GM12878 (cell line): Measurements from ENCODE around the gene TEKT5. TPM values are rescaled to one million over a fixed set of nuclear protein-coding genes. Genes with fewer than 3 reads are reported as not detected.

Experiments
- ATAC-seq: fragments of 200-7000 bp; cut with Tn5 transposase; 3 replicates; pipeline ENCODE4 v1.9.1; 2020; ENCODE audit warnings: mild to moderate bottlenecking, moderate library complexity
- BruUV-seq: library from RNA; stranded (reverse); fragments of 400-500 nt; replicated peaks from 2 replicates; lab custom pipeline; 2021; lab: Mats Ljungman, UMichigan
- CTCF ChIA-PET: fragments of 300-600 bp; sonication (Branson Sonifier 250); formaldehyde crosslinking; extraction: SDS; loops from one replicate; lab custom pipeline; 2021; ENCODE audit warnings: inconsistent platforms; lab: Yijun Ruan, JAX
- POLR2A ChIA-PET: fragments of 350-600 bp; formaldehyde crosslinking; extraction: SDS; loops from one replicate; lab custom pipeline; 2021; ENCODE audit warnings: inconsistent platforms; lab: Charles Lee
- RAD21 ChIA-PET: fragments of 300-600 bp; sonication (Branson Sonifier 250); formaldehyde crosslinking; loops from one replicate; lab custom pipeline; 2023; ENCODE audit warnings: antibody characterized with exemption; ENCODE audit not compliant: unreplicated experiment; lab: Charles Lee
- SMC1A ChIA-PET: fragments of 300-600 bp; sonication (Branson Sonifier 250); formaldehyde crosslinking; loops from one replicate; lab custom pipeline; 2023; ENCODE audit not compliant: unreplicated experiment, uncharacterized antibody; lab: Charles Lee
- DNase-seq: peaks from one replicate; pipeline ENCODE4 v3.0.0-alpha.2; 2011; ENCODE audit warnings: low read depth, low spot score
- FAIRE-seq: peaks from 3 replicates; lab custom pipeline; 2011; peaks lifted over from hg19 to GRCh38; lab: Jason Lieb, UNC
- H2AFZ ChIP-seq: 2 replicates; pipeline ENCODE4 v1.6.0; 2011; ENCODE audit warnings: low read depth, low read length, control low read depth; ENCODE audit not compliant: control insufficient read depth
- H3K27ac ChIP-seq: 2 replicates; pipeline ENCODE4 v1.5.1; 2011; ENCODE audit warnings: control low read depth; ENCODE audit not compliant: control insufficient read depth, insufficient read depth
- H3K27me3 ChIP-seq, 2 experiments: replicated peaks in 1 of 2; 2 replicates each; pipeline versions ENCODE4 v1.6.0 to v1.6.1; 2011; ENCODE audit warnings: low read length in 1 of 2; ENCODE audit not compliant: control insufficient read depth in 2 of 2, insufficient read depth in 2 of 2
- H3K36me3 ChIP-seq, 2 experiments: 2 replicates each; pipeline ENCODE4 v1.5.1; 2011; ENCODE audit warnings: low read length in 1 of 2; ENCODE audit not compliant: control insufficient read depth in 2 of 2, insufficient read depth in 2 of 2
- H3K4me1 ChIP-seq: 2 replicates; pipeline ENCODE4 v1.6.1; 2011; ENCODE audit warnings: mild to moderate bottlenecking, low read length, moderate library complexity, mixed read lengths; ENCODE audit not compliant: control insufficient read depth, insufficient read depth
- H3K4me2 ChIP-seq: 2 replicates; pipeline ENCODE4 v1.6.0; 2011; ENCODE audit warnings: control low read depth; ENCODE audit not compliant: control insufficient read depth, insufficient read depth
- H3K4me3 ChIP-seq: fragments of 200-600 bp; sonication (generic); 2 replicates; pipeline ENCODE4 v1.5.1; 2016
- H3K79me2 ChIP-seq: 2 replicates; pipeline ENCODE4 v1.6.0; 2011; ENCODE audit warnings: low read length; ENCODE audit not compliant: control insufficient read depth, insufficient read depth
- H3K9ac ChIP-seq: 2 replicates; pipeline ENCODE4 v1.8.0; 2011; ENCODE audit warnings: low read length, control low read depth, mixed read lengths; ENCODE audit not compliant: control insufficient read depth, insufficient read depth
- H3K9me3 ChIP-seq: replicated peaks from 3 replicates; pipeline ENCODE4 v1.5.1; 2011; ENCODE audit warnings: mild to moderate bottlenecking, low read length; ENCODE audit not compliant: control insufficient read depth, insufficient read depth
- H4K20me1 ChIP-seq: 2 replicates; pipeline ENCODE4 v1.6.0; 2011; ENCODE audit not compliant: control insufficient read depth, insufficient read depth
- CEBPB ChIP-seq, 2 experiments: fragments of 150-350 bp in 1 of 2; IDR thresholded peaks; 2 replicates each; pipeline ENCODE4 v1.6.1; 2012 to 2014; ENCODE audit warnings: low read depth in 2 of 2, low read length in 2 of 2, borderline replicate concordance in 1 of 2, inconsistent platforms in 1 of 2
- LARP7 ChIP-seq: fragments of 450-650 bp; IDR thresholded peaks from 2 replicates; pipeline ENCODE4 v1.6.1; 2017; ENCODE audit warnings: mild to moderate bottlenecking
- NR2C1 ChIP-seq: fragments of 450-650 bp; IDR thresholded peaks from 2 replicates; pipeline ENCODE4 v1.6.1; 2017; ENCODE audit warnings: antibody characterized with exemption, mild to moderate bottlenecking, moderate library complexity
- PRDM15 ChIP-seq: fragments of 450-650 bp; formaldehyde crosslinking; IDR thresholded peaks from 2 replicates; pipeline ENCODE4 v1.4.0; 2020; ENCODE audit warnings: mild to moderate bottlenecking, moderate library complexity
- RUNX3 ChIP-seq: IDR thresholded peaks from 2 replicates; pipeline ENCODE4 v1.6.1; 2012; ENCODE audit warnings: low read length, inconsistent platforms
- SIX5 ChIP-seq: IDR thresholded peaks from 2 replicates; pipeline ENCODE4 v1.6.1; 2011; ENCODE audit warnings: mild to moderate bottlenecking, low read depth, low read length, moderate library complexity; ENCODE audit not compliant: severe bottlenecking
- SPI1 ChIP-seq: IDR thresholded peaks from 2 replicates; pipeline ENCODE4 v1.6.1; 2011; ENCODE audit warnings: low read depth, mild to moderate bottlenecking, low read length, moderate library complexity, borderline replicate concordance; ENCODE audit not compliant: insufficient read depth
- SREBF1 ChIP-seq: IDR thresholded peaks from 2 replicates; pipeline ENCODE4 v1.6.1; 2012; ENCODE audit warnings: mild to moderate bottlenecking, low read length
- YBX1 ChIP-seq: fragments of 450-650 bp; IDR thresholded peaks from 2 replicates; pipeline ENCODE4 v1.6.1; 2016; ENCODE audit warnings: antibody characterized with exemption
- WGBS: methylation state at CpG from one replicate; pipeline ENCODE4 v1.1.6; 2016; ENCODE audit warnings: low lambda C conversion rate; ENCODE audit not compliant: insufficient replicate concordance, insufficient coverage; ENCODE audit errors: missing lambda C conversion rate; 5-methylcytosine and 5-hydroxymethylcytosine counted together
- in situ Hi-C: fragments of 300-500 bp; cut with MboI; formaldehyde crosslinking; loops from 9 replicates; pipeline ENCODE4 v1.14.3; 2018; ENCODE audit warnings: mixed read lengths
- intact Hi-C: fragments of 100-400 bp; cut with micrococcal nuclease; formaldehyde crosslinking; loops from one replicate; pipeline ENCODE4 v1.14.2; 2022; ENCODE audit not compliant: unreplicated experiment
- polyA plus RNA-seq, 11 experiments: library from polyadenylated mRNA; depleted of rRNA in 4 of 11; unstranded in 6 of 11; stranded (reverse) in 5 of 11; fragments of >200 nt; fragmentation: Nextera tagmentation in 4 of 11; fragmentation: Illumina TruSeq in 1 of 11; extraction: Ambion mirVana in 4 of 11; extraction: Trizol in 1 of 11; gene quantifications; 1 replicate in 1 of 11; 2 replicates in 10 of 11; pipeline versions ENCODE4 v1.2.1 to v1.2.3, GENCODE V29; 2011 to 2016; ENCODE audit warnings: inconsistent platforms in 2 of 11, missing spikeins in 2 of 11, low read depth in 1 of 11
- total RNA-seq, 4 experiments: library from RNA; depleted of rRNA in 3 of 4; stranded (reverse); fragments of >200 nt in 3 of 4; fragmentation: Illumina TruSeq in 1 of 4; extraction: Trizol in 1 of 4; gene quantifications; 2 replicates each; pipeline versions ENCODE4 v1.2.1 to v1.2.3, GENCODE V29; 2013 to 2021
- TF ChIP-seq, protein P1 (sequence below): IDR thresholded peaks from 2 replicates; pipeline ENCODE4 v1.6.1; 2012; ENCODE audit warnings: low read depth, low read length, improper control_type of control experiment
- TF ChIP-seq, protein P2 (sequence below): IDR thresholded peaks from 2 replicates; pipeline ENCODE4 v1.6.1; 2012; ENCODE audit warnings: low read depth, low read length, improper control_type of control experiment

TEKT5 gene
- total and polyA plus RNA-seq, 10 of the 15 experiments (the other 5 are each of a cell fraction or from before 2014, with no cell fraction given), result 0.19 to 2.2 (median 0.68) TPM; not detected in 1

GRCh38 chr16:10655415-10655977 is 39.2 kb downstream of the TEKT5 start:
- H4K20me1 ChIP-seq, result no peaks in the 10 kb centered on the region
- in situ Hi-C loops (no loop called here), intact Hi-C loops (no loop called here)
- TF ChIP-seq SREBF1 (no peak), SPI1 (peak; percentile 25; the same call in 1 of the 2 replicates)
- no peak overlapping the region for H3K9ac ChIP-seq
- no peaks in the 10 kb centered on the region for H3K4me1 ChIP-seq
- ChIA-PET RAD21 (no interaction called here), SMC1A (no interaction called here), POLR2A (no interaction called here), CTCF (no interaction called here)
- no TSS peak for BruUV-seq
- 0 out of 4 replicates have a peak, but pooled peaks cover 0 to 3% of the 10 kb centered on the region in 2 experiments for H3K27me3 ChIP-seq
- H3K79me2 ChIP-seq, result no peaks in the 10 kb centered on the region
- no peak overlapping the region for H2AFZ ChIP-seq
- no peak for ATAC-seq
- no peaks in the 10 kb centered on the region for H3K9me3 ChIP-seq
- H3K36me3 ChIP-seq, result no peaks in the 10 kb centered on the region
- FAIRE-seq, result no peak
- DNase-seq, result no peak
- no peak overlapping the region for H3K4me2 ChIP-seq
- no peak overlapping the region for H3K27ac ChIP-seq
- H3K4me3 ChIP-seq, result no peak overlapping the region

DNA sequence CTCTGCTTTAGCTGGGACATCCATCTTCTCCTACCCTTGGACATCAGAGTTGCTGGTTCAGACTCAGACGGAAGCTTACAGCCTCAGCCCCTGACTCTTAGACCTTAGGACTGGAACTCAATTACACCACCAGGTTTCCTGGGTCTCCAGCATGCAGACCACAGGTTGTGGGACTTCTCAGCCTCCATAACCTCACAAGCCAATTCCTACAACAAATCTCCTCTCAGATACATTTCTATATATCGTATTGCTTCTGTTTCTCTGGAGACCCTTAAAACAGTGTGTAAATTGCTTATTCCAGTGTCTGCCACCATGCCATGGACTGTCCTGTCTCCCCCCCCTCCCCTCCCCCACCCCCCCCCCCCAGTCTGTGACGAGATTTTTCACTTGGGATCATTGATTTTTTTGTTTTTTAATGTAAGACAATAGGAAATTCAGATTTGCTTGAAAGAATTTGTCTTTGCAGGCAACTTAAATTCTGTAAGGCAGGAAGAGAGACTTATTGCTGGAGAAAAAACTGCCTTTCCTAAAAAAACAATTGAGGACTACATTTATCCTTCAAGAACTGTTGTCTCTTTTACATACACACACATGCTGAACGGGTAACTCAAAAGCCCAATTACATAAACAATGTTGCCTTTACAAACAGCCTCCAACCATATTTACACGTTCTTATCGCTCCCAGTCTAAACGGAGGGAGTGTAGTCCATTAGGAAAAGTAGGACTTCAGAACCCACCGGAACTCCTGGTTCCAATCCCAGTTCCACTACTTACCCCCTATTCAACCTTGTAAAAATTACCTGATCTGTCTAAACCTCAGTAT is 39.9 kb downstream of the TEKT5 start:
- no peaks in the 10 kb centered on the region for H3K79me2 ChIP-seq
- no peaks in the 10 kb centered on the region for H3K36me3 ChIP-seq
- H3K27ac ChIP-seq, result no peak overlapping the region
- DNase-seq, result no peak
- 0 out of 4 replicates have a peak, but pooled peaks cover 0 to 3% of the 10 kb centered on the region in 2 experiments for H3K27me3 ChIP-seq
- H3K4me2 ChIP-seq, result no peak overlapping the region
- H2AFZ ChIP-seq, result no peak overlapping the region
- RAD21 ChIA-PET, result no interaction called here
- 51% methylated on average over 7 of the region's 8 CpGs for WGBS
- FAIRE-seq, result no peak
- CTCF ChIA-PET, result no interaction called here
- no peak for ATAC-seq
- SMC1A ChIA-PET, result no interaction called here
- intact Hi-C loops, result no loop called here
- no peak overlapping the region for H3K9ac ChIP-seq
- BruUV-seq, result no TSS peak
- POLR2A ChIA-PET, result interaction anchor here (0.6 kb wide), 1 partner anchor 103 kb away, joined by 3 read pairs; no protein-coding TSS in a partner anchor
- H3K4me1 ChIP-seq, result no peaks in the 10 kb centered on the region
- no peak overlapping the region for H3K4me3 ChIP-seq
- no peaks in the 10 kb centered on the region for H3K9me3 ChIP-seq
- no peaks in the 10 kb centered on the region for H4K20me1 ChIP-seq
- in situ Hi-C loops, result no loop called here
- TF ChIP-seq LARP7 (no peak), PRDM15 (CRISPR knock-in tag) (no peak), CEBPB (IDR thresholded peaks at IDR 0.05; ENCODE audit: borderline replicate concordance in 1 of 2, low read depth in 2 of 2, low read length in 2 of 2) (no peak), RUNX3 (no peak), NR2C1 (no peak), YBX1 (no peak), SIX5 (no peak)
- TF ChIP-seq, protein P1, sequence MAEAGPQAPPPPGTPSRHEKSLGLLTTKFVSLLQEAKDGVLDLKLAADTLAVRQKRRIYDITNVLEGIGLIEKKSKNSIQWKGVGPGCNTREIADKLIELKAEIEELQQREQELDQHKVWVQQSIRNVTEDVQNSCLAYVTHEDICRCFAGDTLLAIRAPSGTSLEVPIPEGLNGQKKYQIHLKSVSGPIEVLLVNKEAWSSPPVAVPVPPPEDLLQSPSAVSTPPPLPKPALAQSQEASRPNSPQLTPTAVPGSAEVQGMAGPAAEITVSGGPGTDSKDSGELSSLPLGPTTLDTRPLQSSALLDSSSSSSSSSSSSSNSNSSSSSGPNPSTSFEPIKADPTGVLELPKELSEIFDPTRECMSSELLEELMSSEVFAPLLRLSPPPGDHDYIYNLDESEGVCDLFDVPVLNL, result no peak
- TF ChIP-seq, protein P2, sequence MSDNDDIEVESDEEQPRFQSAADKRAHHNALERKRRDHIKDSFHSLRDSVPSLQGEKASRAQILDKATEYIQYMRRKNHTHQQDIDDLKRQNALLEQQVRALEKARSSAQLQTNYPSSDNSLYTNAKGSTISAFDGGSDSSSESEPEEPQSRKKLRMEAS, result no peak
